SK-N-SH (cell line): ENCODE data around the gene ZNF182. TPM values are rescaled to one million over a fixed set of nuclear protein-coding genes. Genes with fewer than 3 reads are reported as not detected.
"Not testable (repeated sequence)": the region's sequence is repeated elsewhere in the genome, so short reads cannot be mapped to it uniquely, and the experiment has no call there.

ENCODE experiments used
- CTCF ChIA-PET: fragments of 300-600, 350-600 bp; formaldehyde crosslinking; extraction: SDS; loops from one replicate; lab custom pipeline; 2021; lab: Yijun Ruan, JAX
- POLR2A ChIA-PET: fragments of 350-600 bp; sonication (Branson Sonifier 250); formaldehyde crosslinking; extraction: SDS; loops from one replicate; lab custom pipeline; 2020; ENCODE audit warnings: antibody characterized with exemption, inconsistent platforms; lab: Yijun Ruan, JAX
- DNase-seq: peaks from one replicate; pipeline ENCODE4 v3.0.0; 2012
- H2AFZ ChIP-seq: fragments of 200-600 bp; sonication (generic); 2 replicates; pipeline ENCODE4 v1.8.1; 2016; ENCODE audit warnings: antibody characterized with exemption, mild to moderate bottlenecking, low read depth
- H3F3A ChIP-seq: fragments of 200-600 bp; sonication (generic); replicated peaks from 2 replicates; pipeline ENCODE3; 2016; ENCODE audit warnings: antibody characterized with exemption, mild to moderate bottlenecking; ENCODE audit not compliant: insufficient read depth
- H3K27ac ChIP-seq, 2 experiments: fragments of 200-500 bp in 1 of 2; fragments of 200-600 bp in 1 of 2; sonication (Bioruptor generic) in 1 of 2; sonication (generic), shearing (Covaris generic) in 1 of 2; 2 replicates each; pipeline versions ENCODE4 v1.5.1 to v1.6.1; 2014 to 2016; ENCODE audit warnings: low read depth in 2 of 2, inconsistent platforms in 1 of 2, low read length in 1 of 2, mild to moderate bottlenecking in 1 of 2, mixed read lengths in 1 of 2
- H3K27me3 ChIP-seq: fragments of 200-600 bp; sonication (generic), shearing (Covaris generic); 2 replicates; pipeline ENCODE4 v1.6.1; 2016; ENCODE audit warnings: mixed run types; ENCODE audit not compliant: insufficient read depth
- H3K36me3 ChIP-seq, 2 experiments: fragments of 200-500 bp in 1 of 2; fragments of 200-600 bp in 1 of 2; sonication (Bioruptor generic) in 1 of 2; sonication (generic) in 1 of 2; replicated peaks in 1 of 2; 2 replicates each; pipeline versions ENCODE3 to v1.5.1; 2014 to 2016; ENCODE audit warnings: low read length in 1 of 2, mild to moderate bottlenecking in 1 of 2; ENCODE audit not compliant: insufficient read depth in 2 of 2, control insufficient read depth in 1 of 2
- H3K4me1 ChIP-seq, 2 experiments: fragments of 200-500 bp in 1 of 2; fragments of 200-600 bp in 1 of 2; sonication (Bioruptor generic) in 1 of 2; sonication (generic), shearing (Covaris generic) in 1 of 2; 2 replicates each; pipeline versions ENCODE4 v1.5.1 to v1.6.1; 2014 to 2016; ENCODE audit warnings: low read depth in 1 of 2, low read length in 1 of 2, mixed run types in 1 of 2; ENCODE audit not compliant: insufficient read depth in 2 of 2, control insufficient read depth in 1 of 2
- H3K4me2 ChIP-seq: fragments of 200-600 bp; sonication (generic), shearing (Covaris generic); 2 replicates; pipeline ENCODE4 v1.6.1; 2017; ENCODE audit warnings: mixed run types
- H3K4me3 ChIP-seq, 2 experiments: fragments of 200-500 bp in 1 of 2; fragments of 200-600 bp in 1 of 2; sonication (Bioruptor generic) in 1 of 2; sonication (generic), shearing (Covaris generic) in 1 of 2; 2 replicates each; pipeline versions ENCODE4 v1.5.1 to v1.8.1; 2014 to 2016; ENCODE audit warnings: low read depth in 2 of 2, inconsistent platforms in 1 of 2, low read length in 1 of 2, mild to moderate bottlenecking in 1 of 2, mixed read lengths in 1 of 2, moderate library complexity in 1 of 2
- H3K79me2 ChIP-seq: fragments of 200-600 bp; sonication (generic); 2 replicates; pipeline ENCODE4 v1.8.1; 2017; ENCODE audit warnings: mild to moderate bottlenecking; ENCODE audit not compliant: insufficient read depth
- H3K9ac ChIP-seq: fragments of 200-600 bp; sonication (generic); 2 replicates; pipeline ENCODE4 v1.6.1; 2017; ENCODE audit warnings: mixed run types
- H3K9me2 ChIP-seq: fragments of 200-600 bp; sonication (generic); 2 replicates; pipeline ENCODE4 v1.6.1; 2017; ENCODE audit warnings: mixed run types
- H3K9me3 ChIP-seq: fragments of 200-600 bp; sonication (generic); 2 replicates; pipeline ENCODE4 v1.6.1; 2017; ENCODE audit warnings: mixed run types, mild to moderate bottlenecking, moderate library complexity
- H4K20me1 ChIP-seq: fragments of 200-600 bp; sonication (generic); 2 replicates; pipeline ENCODE4 v1.6.1; 2017; ENCODE audit warnings: mild to moderate bottlenecking, mixed run types; ENCODE audit not compliant: insufficient read depth
- ELF1 ChIP-seq: IDR thresholded peaks from 2 replicates; pipeline ENCODE4 v1.4.0; 2012
- EP300 ChIP-seq, 2 experiments: IDR thresholded peaks; 2 replicates each; pipeline versions ENCODE4 v1.4.0 to v1.6.1; 2012; ENCODE audit warnings: borderline replicate concordance in 1 of 2, low read depth in 1 of 2, low read length in 1 of 2
- EZH2phosphoT487 ChIP-seq: fragments of 200-600 bp; sonication (generic); IDR thresholded peaks from 2 replicates; pipeline ENCODE4 v1.6.1; 2017; ENCODE audit warnings: low read depth, mixed run types, mild to moderate bottlenecking, antibody characterized with exemption, moderate library complexity, borderline replicate concordance
- FOXM1 ChIP-seq: IDR thresholded peaks from 2 replicates; pipeline ENCODE4 v1.4.0; 2012; ENCODE audit warnings: low read depth, mild to moderate bottlenecking
- GABPA ChIP-seq: IDR thresholded peaks from 2 replicates; pipeline ENCODE4 v1.4.0; 2012; ENCODE audit warnings: low read depth, mild to moderate bottlenecking
- MEF2A ChIP-seq: IDR thresholded peaks from 2 replicates; pipeline ENCODE4 v1.4.0; 2012; ENCODE audit warnings: low read depth, borderline replicate concordance
- RAD21 ChIP-seq: IDR thresholded peaks from 2 replicates; pipeline ENCODE4 v1.6.1; 2012; ENCODE audit warnings: mild to moderate bottlenecking, low read length
- RFX5 ChIP-seq: IDR thresholded peaks from 2 replicates; pipeline ENCODE4 v1.6.1; 2012; ENCODE audit warnings: mild to moderate bottlenecking, improper control_type of control experiment, low read length
- TCF12 ChIP-seq: IDR thresholded peaks from 2 replicates; pipeline ENCODE4 v1.4.0; 2012
- TEAD4 ChIP-seq: IDR thresholded peaks from 2 replicates; pipeline ENCODE4 v1.4.0; 2012; ENCODE audit warnings: mild to moderate bottlenecking, borderline replicate concordance; ENCODE audit not compliant: insufficient read depth
- WGBS: methylation state at CpG from one replicate; pipeline ENCODE4 v1.1.6; 2017; ENCODE audit warnings: low lambda C conversion rate; 5-methylcytosine and 5-hydroxymethylcytosine counted together
- polyA plus RNA-seq, 3 experiments: library from polyadenylated mRNA; depleted of rRNA; stranded (reverse); fragments of >200 nt; gene quantifications; 2 replicates each; pipeline ENCODE4 v1.2.3, GENCODE V29; 2012
- TF ChIP-seq, protein P1 (sequence below): IDR thresholded peaks from 2 replicates; pipeline ENCODE4 v1.4.0; 2012; ENCODE audit warnings: low read depth, borderline replicate concordance
- TF ChIP-seq, protein P2 (sequence below): IDR thresholded peaks from 2 replicates; pipeline ENCODE4 v1.6.1; 2012; ENCODE audit warnings: mild to moderate bottlenecking, low read depth, low read length, moderate library complexity
- TF ChIP-seq, protein P3 (sequence below): IDR thresholded peaks from 2 replicates; pipeline ENCODE4; 2012
- TF ChIP-seq, protein P4 (sequence below): IDR thresholded peaks from 2 replicates; pipeline ENCODE4 v1.4.0; 2012; ENCODE audit warnings: low read depth, borderline replicate concordance

Gene ZNF182
- polyA plus RNA-seq, 1 of the 3 experiments (the other 2 are of a cell fraction), result 2.1 TPM

DNA sequence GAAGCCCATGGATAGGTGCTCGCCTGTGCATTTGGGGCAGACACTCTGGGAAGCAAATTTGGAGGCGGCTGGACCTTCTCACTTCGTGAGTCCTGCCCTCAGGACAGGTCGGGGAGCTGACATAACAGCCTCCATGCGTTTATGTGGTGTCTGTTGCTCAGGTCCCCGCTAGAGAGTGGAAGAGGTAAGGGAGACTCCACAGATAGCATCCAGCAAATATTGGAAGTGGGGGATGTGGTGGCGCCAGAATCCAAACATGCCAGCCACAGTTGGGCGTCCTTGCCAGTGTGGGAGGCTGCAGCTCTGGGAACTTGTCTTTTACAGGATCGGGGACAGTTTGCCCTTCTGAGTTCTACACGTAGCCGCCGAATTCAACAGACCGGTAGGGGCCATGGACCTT is 47.8 kb downstream of the ZNF182 start:
- H2AFZ ChIP-seq, result no peak overlapping the region
- ChIA-PET CTCF (no interaction called here), POLR2A (no interaction called here)
- no peak overlapping the region for H3K4me3 ChIP-seq
- no peaks in the 10 kb centered on the region; the same call in 1 of the 2 replicates for H3K27me3 ChIP-seq
- H3K4me1 ChIP-seq, result no peaks in the 10 kb centered on the region
- H3K9me2 ChIP-seq, result no peaks in the 10 kb centered on the region
- H3K79me2 ChIP-seq, result no peaks in the 10 kb centered on the region
- no peak overlapping the region for H3K27ac ChIP-seq
- no peak overlapping the region for H3K4me2 ChIP-seq
- DNase-seq, result no peak
- 20% methylated on average over 13 of the region's 13 CpGs for WGBS
- no peak overlapping the region for H3K9ac ChIP-seq
- no peaks in the 10 kb centered on the region for H3K36me3 ChIP-seq
- H3K9me3 ChIP-seq, result no peaks in the 10 kb centered on the region
- no peaks in the 10 kb centered on the region for H4K20me1 ChIP-seq
- TF ChIP-seq EP300 (IDR thresholded peaks at IDR 0.05; ENCODE audit: borderline replicate concordance in 1 of 2, low read depth in 1 of 2, low read length in 1 of 2) (no peak), ELF1 (no peak), FOXM1 (no peak), TCF12 (no peak), TEAD4 (no peak), RAD21 (no peak), RFX5 (no peak), GABPA (no peak), MEF2A (no peak), EZH2phosphoT487 (no peak)
- TF ChIP-seq, protein P1, sequence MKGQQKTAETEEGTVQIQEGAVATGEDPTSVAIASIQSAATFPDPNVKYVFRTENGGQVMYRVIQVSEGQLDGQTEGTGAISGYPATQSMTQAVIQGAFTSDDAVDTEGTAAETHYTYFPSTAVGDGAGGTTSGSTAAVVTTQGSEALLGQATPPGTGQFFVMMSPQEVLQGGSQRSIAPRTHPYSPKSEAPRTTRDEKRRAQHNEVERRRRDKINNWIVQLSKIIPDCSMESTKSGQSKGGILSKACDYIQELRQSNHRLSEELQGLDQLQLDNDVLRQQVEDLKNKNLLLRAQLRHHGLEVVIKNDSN, result no peak
- TF ChIP-seq, protein P2, sequence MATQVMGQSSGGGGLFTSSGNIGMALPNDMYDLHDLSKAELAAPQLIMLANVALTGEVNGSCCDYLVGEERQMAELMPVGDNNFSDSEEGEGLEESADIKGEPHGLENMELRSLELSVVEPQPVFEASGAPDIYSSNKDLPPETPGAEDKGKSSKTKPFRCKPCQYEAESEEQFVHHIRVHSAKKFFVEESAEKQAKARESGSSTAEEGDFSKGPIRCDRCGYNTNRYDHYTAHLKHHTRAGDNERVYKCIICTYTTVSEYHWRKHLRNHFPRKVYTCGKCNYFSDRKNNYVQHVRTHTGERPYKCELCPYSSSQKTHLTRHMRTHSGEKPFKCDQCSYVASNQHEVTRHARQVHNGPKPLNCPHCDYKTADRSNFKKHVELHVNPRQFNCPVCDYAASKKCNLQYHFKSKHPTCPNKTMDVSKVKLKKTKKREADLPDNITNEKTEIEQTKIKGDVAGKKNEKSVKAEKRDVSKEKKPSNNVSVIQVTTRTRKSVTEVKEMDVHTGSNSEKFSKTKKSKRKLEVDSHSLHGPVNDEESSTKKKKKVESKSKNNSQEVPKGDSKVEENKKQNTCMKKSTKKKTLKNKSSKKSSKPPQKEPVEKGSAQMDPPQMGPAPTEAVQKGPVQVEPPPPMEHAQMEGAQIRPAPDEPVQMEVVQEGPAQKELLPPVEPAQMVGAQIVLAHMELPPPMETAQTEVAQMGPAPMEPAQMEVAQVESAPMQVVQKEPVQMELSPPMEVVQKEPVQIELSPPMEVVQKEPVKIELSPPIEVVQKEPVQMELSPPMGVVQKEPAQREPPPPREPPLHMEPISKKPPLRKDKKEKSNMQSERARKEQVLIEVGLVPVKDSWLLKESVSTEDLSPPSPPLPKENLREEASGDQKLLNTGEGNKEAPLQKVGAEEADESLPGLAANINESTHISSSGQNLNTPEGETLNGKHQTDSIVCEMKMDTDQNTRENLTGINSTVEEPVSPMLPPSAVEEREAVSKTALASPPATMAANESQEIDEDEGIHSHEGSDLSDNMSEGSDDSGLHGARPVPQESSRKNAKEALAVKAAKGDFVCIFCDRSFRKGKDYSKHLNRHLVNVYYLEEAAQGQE, result no peak
- TF ChIP-seq, protein P3, sequence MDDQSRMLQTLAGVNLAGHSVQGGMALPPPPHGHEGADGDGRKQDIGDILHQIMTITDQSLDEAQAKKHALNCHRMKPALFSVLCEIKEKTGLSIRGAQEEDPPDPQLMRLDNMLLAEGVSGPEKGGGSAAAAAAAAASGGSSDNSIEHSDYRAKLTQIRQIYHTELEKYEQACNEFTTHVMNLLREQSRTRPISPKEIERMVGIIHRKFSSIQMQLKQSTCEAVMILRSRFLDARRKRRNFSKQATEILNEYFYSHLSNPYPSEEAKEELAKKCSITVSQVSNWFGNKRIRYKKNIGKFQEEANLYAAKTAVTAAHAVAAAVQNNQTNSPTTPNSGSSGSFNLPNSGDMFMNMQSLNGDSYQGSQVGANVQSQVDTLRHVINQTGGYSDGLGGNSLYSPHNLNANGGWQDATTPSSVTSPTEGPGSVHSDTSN, result no peak
- TF ChIP-seq, protein P4, sequence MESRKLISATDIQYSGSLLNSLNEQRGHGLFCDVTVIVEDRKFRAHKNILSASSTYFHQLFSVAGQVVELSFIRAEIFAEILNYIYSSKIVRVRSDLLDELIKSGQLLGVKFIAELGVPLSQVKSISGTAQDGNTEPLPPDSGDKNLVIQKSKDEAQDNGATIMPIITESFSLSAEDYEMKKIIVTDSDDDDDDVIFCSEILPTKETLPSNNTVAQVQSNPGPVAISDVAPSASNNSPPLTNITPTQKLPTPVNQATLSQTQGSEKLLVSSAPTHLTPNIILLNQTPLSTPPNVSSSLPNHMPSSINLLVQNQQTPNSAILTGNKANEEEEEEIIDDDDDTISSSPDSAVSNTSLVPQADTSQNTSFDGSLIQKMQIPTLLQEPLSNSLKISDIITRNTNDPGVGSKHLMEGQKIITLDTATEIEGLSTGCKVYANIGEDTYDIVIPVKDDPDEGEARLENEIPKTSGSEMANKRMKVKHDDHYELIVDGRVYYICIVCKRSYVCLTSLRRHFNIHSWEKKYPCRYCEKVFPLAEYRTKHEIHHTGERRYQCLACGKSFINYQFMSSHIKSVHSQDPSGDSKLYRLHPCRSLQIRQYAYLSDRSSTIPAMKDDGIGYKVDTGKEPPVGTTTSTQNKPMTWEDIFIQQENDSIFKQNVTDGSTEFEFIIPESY, result no peak
- no peaks in the 10 kb centered on the region for H3F3A ChIP-seq

DNA sequence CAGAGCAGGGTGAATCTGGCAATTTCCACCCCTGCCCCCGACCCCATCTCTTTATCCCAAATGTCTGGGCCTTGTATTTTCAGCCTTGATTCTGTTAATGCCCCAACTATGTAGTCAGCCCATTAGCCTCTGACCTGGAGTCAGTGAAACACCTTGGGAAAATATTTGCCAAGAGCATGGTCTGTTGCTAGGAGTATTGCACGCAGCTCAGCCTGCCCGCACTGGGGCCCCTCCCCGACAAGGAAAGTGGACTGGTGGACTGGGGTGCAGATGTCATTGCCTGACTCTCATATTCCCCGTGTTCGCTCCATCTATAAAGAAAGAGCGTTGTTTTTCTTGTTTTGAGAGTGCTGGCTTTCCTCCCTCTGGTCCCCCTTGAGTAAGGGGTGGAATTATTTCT is 48.5 kb downstream of the ZNF182 start:
- no CpG with 5 or more reads among the region's 7 CpGs for WGBS

More for the DNA sequence above, 48.5 kb downstream of the ZNF182 start:
- H3K79me2 ChIP-seq, CTCF ChIA-PET, H3K36me3 ChIP-seq, H3K9ac ChIP-seq, H3K27ac ChIP-seq, H3K27me3 ChIP-seq, DNase-seq, H4K20me1 ChIP-seq, POLR2A ChIA-PET, H3F3A ChIP-seq, H3K9me3 ChIP-seq, H3K4me2 ChIP-seq, H3K4me1 ChIP-seq, H2AFZ ChIP-seq, H3K9me2 ChIP-seq, H3K4me3 ChIP-seq: not testable (repeated sequence)
